H54 (cell line): ENCODE measurements around the gene CD82.

Source experiments
- DNase-seq: peaks from one replicate; pipeline ENCODE4 v3.0.0; 2011; ENCODE audit warnings: low spot score, mixed read lengths; ENCODE audit not compliant: insufficient read length
- FAIRE-seq: peaks from 3 replicates; lab custom pipeline; 2011; peaks lifted over from hg19 to GRCh38; lab: Jason Lieb, UNC
- POLR2A ChIP-seq: IDR thresholded peaks from 2 replicates; pipeline ENCODE4 v1.6.1; 2011; ENCODE audit warnings: low read depth, mild to moderate bottlenecking, low read length

Gene CD82

GRCh38 chr11:44600261-44600660 lies 34.8 kb downstream of the CD82 start:
- DNase-seq (no peak), FAIRE-seq (no peak)
- TF ChIP-seq POLR2A, result no peak

GRCh38 chr11:44600839-44601383 lies 35.4 kb downstream of the CD82 start:
- TF ChIP-seq POLR2A, result no peak
- DNase-seq (no peak), FAIRE-seq (no peak)

DNA sequence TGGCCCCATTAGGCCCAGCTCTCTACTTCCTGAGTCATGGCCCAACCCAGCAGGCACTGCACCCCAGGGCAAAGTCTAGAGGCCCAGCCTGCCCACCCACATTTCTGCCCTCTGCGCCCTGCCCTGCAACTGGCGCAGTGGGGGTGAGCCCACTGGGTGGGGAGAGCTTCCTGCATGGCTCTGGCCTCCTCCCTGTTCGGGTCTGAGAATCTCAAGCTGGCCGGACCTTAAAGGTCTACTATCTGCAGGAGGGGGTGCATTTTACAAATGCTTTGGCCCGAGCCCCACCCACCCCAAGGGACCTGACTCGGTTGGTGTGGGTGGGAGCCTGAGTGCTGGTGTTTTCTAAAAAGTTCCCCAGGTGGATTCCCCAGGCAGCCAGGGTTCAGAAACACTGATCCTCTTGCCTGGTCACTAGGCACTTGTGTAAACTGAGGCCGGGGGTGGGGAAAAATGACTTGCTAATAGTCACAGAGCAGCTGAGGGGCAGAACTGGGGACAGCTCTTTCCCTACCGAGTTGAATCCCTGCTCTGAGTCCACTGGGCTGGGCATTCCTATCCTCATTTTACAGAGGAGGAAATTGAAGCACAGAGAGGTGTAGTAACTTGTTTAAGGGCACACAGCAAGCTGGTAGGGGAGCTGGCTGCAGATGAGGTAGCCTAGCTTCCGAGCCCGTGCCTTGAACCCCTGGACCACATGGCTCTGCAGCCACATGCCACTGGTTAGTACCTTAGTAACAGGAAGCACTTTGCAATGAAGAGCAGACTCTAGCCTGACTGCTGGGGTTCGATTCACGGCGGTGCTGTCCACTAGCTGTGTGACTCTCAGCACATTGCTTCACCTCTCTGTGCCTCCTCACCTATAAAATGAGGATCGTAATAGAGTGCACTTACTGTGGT lies 36.3 kb downstream of the CD82 start:
- no peak for FAIRE-seq
- TF ChIP-seq POLR2A, result no peak
- no peak for DNase-seq

DNA sequence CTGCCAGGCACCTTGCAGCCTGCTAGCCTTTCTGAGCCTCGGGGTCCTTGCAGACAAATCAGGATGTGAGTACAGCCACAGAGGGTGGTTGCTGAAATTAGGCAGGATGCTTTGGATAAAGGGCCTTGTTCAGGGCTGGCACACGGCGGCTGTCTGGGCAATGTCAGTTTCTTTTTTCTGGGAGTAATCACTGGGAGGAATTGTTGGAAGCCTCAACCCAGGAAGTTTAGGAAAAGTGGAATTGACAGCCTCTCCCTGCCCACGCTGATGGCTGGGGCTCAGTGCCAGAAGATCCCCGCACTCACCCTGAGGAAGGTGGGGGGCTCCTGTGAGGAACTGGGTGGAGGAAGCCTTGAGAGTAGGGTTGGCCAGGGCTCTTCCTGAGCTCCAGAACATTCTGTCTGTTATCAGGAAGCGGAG lies 37.4 kb downstream of the CD82 start:
- DNase-seq (no peak), FAIRE-seq (no peak)
- TF ChIP-seq POLR2A, result no peak

DNA sequence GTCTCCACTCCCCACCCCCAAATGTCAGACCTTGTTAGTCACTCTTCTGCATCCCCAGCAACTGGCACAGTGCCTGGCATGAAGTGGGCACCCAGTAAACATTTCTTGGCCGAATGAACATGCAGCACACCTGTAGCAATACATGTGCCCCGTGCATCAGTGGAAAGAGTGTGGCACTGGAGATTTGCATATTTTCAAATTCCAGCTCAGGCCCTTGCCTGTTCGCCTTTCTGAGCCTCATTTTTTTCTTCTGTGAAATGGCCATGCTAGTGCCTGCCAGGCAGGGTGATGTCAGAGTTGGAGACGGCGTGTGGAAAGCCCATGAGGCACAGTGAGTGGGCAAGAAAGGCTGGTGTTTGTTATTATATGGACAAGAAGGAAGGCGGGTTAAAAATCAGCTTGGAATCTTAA lies 38.7 kb downstream of the CD82 start:
- FAIRE-seq, result no peak
- no peak for TF ChIP-seq POLR2A
- DNase-seq, result no peak

- FAIRE-seq, result no peak
- no peak for TF ChIP-seq POLR2A
- no peak for DNase-seq
These were observed 39.7 kb downstream of the CD82 start for GRCh38 chr11:44605068-44605708.

DNA sequence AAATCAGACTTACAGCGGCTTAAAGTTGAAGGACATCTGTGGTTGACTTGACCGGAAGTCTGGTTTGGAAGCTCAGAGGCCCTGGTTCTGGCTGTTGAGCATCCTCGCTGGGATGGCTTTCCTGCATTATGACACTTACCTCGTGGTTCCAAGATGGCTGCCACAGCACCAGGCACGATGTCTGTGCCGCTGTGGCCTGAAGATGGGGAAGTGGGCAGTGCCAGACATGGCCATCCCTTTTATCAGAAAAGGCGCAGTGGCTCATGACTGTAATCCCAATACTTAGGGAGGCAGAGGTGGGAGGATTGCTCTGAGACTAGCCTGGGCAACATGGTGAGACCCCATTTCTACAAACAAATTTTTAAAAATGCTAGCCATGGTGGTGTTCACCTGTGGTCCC lies 40.5 kb downstream of the CD82 start:
- no peak for TF ChIP-seq POLR2A
- DNase-seq (no peak), FAIRE-seq (no peak)

- no peak for TF ChIP-seq POLR2A
- FAIRE-seq (no peak), DNase-seq (no peak)
These were observed 41.0 kb downstream of the CD82 start for GRCh38 chr11:44606472-44606871.

- DNase-seq (peak; percentile 94), FAIRE-seq (no peak)
- TF ChIP-seq POLR2A, result no peak
These were observed 42.0 kb downstream of the CD82 start for GRCh38 chr11:44607319-44607962.

- DNase-seq, result no peak
- no peak for TF ChIP-seq POLR2A
- FAIRE-seq, result no peak
These were observed 42.5 kb downstream of the CD82 start for GRCh38 chr11:44607987-44608386.

DNA sequence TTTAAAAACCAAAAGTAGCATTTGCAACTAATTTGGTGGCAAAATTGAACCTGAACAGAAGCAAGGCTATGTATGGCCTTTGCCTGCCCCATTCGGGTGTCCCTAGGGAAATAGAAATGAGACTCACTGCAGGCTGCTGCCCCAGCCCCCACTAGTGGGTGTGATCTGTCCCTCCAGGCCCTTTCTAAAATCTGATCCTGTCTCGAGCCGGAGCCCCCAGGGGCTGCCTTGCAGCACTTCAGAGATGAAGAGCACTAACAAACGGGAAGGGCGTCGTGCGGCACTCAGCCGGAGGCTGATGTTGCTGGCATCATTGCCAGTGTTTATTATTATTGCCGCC lies 43.2 kb downstream of the CD82 start:
- TF ChIP-seq POLR2A, result no peak
- FAIRE-seq (no peak), DNase-seq (no peak)

DNA sequence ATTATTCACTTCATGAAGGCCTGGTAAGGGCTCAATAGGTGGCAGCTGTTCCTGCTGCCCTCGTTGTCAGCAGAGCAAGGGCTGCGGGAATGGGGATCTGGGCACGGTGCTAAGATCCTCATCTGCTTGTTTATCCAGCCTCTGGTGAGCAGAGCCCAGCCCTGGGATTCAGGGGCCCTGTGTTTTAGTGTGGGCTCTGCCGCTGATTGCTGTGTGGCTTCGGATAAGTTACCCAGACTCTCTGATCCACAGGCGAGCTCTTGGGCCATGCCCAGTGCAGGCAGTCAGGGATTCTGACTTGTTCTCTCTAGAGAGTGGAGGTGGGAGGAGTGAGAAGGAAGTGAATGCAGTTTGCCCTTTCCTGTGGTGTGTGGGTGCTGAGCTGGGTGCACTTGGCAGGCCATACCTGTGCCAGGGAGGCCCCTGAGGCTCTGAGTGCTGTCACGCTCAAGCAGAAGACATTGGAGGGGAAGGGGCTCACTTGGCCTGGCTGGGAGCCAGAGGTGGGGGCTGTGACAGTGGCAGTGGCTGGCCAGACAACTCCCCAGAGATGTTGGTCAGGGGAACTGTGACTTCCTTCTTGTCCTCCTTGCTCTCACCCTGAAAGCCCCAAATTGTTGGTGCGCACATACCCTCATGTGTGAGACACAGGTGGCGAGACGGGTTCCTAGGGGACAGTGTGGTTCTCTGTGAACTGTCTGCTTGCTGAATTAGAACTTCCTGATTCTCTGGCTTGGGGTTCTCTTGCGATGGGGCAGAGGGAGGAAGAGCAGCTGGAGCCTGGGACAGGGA lies 43.7 kb downstream of the CD82 start:
- no peak for TF ChIP-seq POLR2A
- DNase-seq, result no peak
- FAIRE-seq, result no peak

DNA sequence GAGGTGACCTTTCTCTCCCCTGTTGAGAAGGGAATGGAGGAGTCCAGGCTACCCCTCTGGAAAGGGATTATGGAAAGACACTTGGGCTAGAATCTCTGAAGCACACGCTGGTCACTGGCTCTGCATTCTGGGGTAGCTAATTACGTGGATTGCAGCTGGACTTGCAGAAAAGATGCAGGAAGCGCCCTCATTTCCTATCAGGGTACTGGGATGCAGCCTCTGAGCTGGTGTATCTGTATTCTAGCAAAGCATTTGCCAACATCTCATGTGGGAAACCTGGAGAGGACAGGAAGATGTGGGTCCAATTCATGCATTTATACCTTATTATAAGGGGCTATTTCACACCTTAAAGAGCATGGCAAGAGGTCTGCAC lies 44.3 kb downstream of the CD82 start:
- no peak for DNase-seq
- FAIRE-seq, result no peak
- TF ChIP-seq POLR2A, result no peak
